ENCODE results near the gene CYP3A7.
"Not testable (repeated sequence)": the region's sequence is repeated elsewhere in the genome, so short reads cannot be mapped to it uniquely, and the experiment has no call there.

The CYP3A7 gene

DNA sequence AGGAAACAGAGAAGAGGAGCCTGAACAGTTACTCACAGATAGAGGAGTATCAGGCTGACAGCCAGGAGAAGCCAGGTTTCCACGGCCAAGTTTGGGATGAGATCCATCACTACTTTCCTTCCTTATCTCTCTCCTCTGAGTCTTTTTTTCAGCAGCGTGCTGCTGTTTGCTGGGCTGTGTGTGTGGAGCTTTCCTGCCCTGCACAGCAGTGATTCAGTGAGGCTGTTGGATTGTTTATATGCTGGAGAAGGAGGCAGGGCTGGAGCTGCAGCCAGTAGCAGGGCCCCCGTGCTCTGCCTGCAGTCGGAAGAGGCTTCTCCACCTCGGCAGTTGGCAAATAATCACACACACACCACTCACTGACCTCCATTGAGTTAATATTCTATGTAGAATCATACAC is at the start of gene CYP3A7:
CYP3A7 (minus strand) TSS at position 210 of the 400 bp plus-strand sequence; CDS start at position 107, 103 bp downstream.
- no peak for DNase-seq

DNA sequence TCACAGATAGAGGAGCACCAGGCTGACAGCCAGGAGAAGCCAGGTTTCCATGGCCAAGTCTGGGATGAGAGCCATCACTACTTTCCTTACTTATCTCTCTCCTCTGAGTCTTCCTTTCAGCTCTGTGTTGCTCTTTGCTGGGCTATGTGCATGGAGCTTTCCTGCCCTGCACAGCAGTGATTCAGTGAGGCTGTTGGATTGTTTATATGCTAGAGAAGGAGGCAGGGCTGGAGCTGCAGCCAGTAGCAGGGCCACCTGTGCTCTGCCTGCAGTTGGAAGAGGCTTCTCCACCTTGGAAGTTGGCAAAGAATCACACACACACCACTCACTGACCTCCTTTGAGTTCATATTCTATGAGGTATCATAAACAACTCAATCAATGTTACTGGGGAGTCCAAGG is 49.0 kb upstream of the CYP3A7 start, which contains the start of gene CYP3A4:
CYP3A4 (minus strand) TSS at position 178 of the 400 bp plus-strand sequence; CDS start at position 75, 103 bp downstream.
- no peak for DNase-seq

DNA sequence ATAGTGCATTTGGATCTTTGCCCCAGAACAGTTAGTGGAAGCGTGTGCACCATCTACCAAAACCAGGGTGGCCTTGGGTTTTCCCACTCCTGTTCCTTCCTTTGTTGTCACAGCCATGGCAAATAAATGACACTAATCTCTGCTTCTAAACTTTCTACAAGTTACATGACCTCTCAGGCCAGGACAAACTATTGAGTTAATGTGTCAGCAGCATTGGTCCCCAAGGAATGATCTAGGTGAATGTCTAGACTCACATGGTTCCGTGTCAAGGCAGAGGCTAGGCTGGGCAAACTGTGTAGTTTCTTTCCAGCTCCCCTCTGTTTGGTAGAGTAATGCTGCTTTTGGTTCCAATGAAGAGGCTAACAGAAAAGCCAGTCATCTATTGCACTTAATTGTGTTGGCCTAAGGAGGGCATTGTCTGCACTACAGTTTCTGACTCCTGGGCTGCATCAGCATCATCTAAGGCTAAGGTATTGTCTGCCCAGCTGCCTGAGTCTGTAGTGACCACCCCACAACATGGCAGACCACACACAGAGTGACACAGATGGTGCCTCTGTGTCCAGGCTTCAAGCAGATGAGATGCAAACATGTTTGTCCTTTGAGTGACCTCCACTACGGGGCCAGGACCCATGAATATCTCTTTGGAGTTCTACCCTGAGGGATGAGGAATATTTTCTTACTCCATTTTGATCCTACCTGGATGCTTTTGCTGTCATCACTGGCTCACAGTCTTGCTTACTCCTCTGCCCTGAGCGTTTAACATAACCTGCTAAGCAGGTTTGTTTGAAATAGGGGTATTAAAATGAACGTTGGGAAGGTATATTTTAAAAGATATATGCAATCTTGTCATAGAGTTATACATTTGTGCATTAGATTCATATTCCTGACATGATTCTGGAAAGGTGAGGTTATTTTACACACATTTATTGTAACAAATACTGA is 47.3 kb upstream of the CYP3A7 start:
- no peak for DNase-seq

DNA sequence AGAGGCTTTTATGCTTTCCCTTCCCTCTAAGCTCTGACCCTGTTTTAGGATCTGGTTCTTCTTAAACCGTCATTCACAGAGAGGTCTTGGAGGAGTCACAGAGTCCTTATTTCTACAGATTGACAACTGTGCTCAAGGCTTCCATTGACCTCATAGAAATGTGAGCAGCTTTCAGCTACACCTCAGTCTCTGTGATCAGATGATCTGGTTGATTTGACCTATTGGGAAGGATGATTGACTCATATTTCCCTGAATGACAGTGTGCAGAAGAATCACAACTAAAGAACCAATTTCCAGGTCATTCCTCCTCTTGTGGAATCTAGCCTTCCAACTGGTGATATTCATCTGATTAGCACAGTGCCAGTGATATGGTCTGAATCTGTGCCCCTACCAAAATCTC is 45.6 kb upstream of the CYP3A7 start:
- no peak for DNase-seq

DNA sequence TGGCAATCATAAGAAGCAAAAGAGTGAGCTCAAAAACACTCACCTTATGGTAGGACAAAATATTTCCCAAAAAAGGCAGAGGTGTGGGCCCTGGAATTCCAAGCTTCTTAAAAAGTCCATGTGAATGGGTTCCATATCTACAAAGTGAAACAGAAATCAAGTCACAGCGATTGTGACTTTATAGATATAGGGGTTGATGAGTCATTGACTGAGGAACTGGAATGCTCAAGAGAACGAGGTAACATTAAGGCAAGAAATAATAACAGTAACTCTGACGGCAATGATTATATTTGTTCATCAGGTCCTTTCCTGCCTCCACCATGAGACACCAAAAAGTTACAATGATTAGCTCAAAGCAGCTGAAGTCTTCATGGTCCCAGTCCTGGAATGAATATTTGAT is 45.0 kb upstream of the CYP3A7 start:
- DNase-seq: no peak

DNA sequence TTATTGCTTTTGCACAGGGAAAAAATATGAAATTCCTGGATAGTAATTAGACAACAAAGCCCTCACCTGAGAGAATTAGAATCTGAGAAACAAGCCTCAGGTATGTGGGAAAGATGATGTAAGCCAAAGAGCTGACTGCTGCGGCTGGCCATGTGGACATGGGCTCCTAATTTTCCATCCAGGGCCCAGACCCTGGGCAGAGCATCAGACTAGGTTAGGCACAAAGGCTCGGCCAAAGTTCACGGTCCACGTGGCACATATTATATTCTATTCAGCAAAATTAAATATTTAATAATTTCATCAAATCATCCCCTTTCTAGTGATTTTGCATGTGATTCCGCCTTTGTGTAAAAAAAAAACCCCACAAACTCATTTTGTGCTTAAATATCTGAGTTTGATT is 43.9 kb upstream of the CYP3A7 start:
- DNase-seq: no peak

DNA sequence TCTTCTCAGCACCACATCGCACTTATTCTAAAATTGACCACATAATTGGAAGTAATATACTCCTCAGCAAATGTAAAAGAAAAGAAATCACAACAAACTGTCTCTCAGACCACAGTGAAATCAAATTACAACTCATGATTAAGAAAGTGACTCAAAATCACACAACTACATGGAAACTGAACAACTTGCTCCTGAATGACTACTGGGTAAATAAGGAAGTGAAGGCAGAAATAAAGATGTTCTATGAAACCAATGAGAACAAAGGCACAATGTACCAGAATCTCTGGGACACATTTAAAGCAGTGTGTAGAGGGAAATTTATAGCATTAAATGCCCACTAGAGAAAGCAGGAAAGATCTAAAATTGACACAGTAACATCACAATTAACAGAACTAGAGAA is 38.4 kb upstream of the CYP3A7 start:
- not testable (repeated sequence) for DNase-seq

DNA sequence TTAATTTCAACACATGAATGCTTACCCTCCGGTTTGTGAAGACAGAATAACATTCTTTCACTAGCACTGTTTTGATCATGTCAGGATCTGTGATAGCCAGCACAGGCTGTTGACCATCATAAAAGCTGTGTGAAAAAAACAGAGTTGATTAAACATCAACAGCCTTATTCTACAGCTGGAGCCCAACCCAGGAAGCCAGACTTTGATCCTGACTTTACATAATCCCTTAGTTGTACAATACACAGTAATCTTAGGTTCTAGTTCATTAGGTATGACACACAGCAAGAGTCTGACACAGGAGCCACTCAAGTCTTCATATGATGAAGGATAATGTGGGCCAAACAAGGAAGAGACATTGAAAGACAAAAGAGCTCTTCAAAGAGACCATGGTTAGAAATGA is 37.6 kb upstream of the CYP3A7 start:
- no peak for DNase-seq

DNA sequence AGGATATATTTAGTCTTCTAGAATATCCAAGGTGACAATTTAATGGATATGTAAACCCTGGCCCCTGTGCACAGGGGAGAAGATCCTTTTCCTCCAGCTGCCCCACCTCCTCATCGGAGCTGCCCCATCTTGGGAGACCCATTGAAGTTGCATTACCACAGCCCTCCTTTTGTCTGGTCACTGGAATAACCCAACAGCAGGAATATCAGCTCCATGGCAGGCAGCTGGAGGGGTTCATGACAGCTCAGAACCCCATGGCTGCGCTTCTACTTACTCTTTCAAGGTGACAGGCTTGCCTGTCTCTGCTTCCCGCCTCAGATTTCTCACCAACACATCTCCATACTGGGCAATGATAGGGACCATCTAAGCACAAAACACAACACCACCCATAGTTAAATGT is 34.5 kb upstream of the CYP3A7 start:
- DNase-seq: not testable (repeated sequence)

DNA sequence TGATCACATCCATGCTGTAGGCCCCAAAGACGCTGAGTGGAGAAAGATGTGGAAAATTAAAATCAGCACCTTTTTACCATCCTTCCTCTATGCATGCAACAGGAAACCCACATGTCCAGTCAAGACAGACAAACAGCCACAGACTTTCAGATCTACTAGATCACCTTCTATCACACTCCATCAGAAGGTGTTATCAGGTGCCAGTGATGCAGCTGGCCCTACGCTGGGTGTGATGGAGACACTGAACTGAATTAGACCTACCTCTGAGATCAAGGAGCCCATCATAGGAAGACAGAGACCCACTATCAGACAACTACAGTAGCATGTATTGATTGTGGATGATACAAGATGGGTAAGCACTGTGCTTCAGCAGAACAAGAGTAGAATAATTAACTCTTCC is 33.5 kb upstream of the CYP3A7 start:
- no peak for DNase-seq

DNA sequence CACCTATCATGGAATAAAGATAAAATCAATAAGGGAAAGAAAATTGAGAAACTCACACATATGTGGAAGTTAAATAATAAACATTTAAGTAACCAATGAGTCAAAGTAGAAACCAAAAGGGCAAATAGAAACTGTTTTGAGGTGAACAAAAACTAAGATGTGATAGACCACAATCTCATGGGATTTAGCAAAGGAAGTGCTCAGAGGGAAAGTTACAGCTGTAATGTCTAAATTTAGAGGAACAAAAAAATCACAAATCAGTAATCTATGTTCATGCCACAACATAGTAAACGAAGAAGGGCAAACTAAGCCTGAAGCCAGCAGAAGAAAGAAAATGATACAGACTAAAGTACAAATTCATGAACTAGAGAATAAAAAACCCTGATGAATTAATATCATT is 32.7 kb upstream of the CYP3A7 start:
- no peak for DNase-seq

DNA sequence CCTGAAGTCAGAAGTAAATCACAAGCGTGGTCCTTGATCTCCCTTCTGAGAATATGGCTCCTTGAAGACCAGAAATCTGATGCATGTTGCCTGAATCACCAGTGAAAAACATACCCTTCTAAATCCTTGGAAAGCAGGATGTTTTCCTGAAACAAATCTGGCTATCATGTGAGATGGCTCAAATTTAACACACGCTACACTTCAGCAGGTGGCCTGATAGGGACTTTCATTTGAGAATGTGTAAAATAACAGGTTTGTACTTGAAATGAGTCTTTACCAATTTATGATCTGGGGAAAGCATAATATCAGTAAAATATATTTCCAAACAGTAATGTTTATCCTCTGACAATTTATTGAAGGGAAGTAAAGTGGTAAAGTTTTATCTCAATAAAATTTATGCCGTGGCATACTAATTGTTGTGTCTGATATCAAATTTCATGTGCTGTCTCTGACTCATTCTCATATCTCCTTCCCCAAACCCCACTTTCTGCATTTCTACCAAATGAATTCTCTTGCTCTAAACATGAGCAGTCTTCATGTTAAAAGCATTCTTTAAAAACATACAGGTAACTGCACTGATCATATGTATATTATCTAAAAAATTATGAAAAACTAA is 31.6 kb upstream of the CYP3A7 start:
- DNase-seq: no peak

DNA sequence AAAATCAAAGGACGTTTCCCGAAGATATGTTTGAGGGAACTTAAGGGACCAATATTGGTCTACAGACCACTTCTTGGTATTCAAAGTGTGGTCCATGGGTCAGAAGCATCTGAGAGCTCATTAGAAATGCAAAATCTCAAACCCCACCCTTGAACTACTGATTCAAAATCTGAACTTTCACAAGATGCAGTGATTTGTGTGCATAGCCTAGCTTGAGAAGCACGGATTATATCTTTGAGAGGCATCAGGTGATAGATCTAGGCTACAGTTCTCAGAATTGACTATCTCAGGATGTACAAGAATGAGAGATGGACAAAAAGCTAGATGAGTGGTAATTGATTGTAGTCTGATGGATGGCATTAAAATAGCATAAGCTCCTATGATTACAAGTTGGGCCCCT is 29.5 kb upstream of the CYP3A7 start:
- no peak for DNase-seq

DNA sequence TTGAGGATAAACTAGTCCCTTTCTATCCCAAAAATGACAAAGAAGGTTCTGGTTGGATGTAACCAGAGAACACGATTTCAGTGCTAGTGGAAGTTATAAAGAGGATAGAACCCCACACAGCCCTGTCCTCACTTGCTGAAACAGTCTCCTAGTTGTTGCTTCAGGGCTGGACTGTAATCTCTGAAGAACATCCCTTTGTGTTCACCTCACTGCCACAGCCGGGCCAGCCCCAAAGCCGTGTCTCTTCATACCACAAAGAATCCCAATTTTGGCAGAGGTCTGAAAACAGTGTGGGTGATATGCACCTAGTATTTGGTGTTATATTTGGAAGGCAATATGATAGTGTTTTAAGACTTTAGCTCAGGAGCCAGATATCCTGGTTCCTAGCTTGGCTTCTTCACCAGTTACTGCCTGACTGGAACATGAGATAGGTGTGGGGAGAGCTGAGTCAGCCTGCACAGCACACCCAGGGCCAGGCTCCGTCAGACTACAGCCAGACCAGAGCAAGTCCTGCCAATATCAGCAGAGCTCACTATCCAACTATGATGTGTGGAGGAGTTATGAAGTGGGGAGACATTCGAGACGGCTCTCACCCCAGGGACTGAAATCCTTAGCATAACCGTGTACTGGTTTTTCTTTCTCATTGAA is 27.8 kb upstream of the CYP3A7 start:
- DNase-seq: no peak

DNA sequence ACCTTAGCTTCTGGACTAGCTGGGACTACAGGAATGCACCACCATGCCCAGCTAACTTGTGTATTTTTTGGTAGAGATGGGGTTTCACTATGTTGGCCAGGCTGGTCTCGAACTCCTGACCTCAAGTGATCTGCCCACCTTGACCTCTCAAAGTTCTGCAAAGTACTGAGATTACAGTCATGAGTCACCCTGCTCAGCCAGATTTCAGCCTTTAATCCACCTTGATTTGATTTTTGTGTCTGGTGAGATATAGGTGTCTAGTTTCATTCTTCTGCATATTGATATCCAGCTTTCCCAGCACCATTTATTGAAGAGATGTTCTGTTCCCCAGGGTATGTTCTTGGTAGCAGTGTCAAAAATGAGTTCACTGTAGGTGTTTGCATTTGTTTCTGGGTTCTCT is 20.1 kb upstream of the CYP3A7 start:
- no peak for DNase-seq

DNA sequence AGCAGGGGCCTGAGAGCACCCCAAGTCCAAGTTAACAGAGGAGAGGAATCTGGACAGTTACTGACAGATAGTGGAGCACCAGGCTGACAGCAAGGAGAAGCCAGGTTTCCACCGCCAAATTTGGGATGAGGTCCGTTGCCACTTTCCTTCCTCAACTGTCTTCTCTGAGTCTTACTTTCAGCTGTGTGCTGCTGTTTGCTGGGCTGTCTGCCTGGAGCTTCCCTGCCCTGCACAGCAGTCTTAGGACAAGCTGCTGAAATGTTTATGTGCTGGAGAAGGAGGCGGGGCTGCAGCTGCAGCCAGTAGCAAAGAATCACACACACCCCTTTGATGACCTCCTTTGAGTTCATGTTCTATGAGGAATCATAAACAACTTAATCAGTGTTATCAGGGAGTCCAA is 17.4 kb upstream of the CYP3A7 start:
- no peak for DNase-seq

DNA sequence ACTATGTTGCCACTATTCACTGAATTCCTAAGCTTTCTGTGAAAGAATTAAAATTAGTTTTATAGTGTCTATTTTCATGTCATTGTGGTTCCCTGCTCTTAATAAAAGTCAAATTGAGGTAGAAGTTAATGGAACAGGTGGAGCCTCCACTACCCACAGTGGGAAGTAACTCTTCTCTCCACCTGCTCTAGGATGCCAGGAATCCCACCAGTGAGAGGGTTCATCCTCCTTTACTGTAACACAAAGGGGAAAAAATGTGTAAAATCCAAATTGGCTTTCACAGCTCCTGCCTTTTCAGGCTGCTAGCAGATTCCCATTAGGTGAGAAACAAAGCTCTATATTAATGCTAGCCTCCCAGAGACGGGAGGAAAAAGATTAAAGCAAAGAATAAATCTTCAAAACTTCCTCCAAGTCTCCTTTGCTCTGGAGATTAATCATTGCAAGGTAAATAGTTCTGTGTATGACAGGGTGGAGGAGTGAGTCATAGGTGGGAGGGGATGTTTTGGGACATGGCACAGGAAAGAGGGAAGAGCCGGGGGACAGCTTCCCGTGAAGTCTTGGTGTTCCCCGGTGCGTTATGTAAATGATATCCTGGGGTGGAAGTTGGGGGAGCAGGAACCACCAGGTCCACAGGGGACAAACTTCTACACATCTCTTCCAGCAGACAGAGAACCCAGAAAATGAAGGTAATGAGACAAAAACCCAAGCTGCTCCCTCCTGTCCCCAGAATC is 16.5 kb upstream of the CYP3A7 start:
- not testable (repeated sequence) for DNase-seq

DNA sequence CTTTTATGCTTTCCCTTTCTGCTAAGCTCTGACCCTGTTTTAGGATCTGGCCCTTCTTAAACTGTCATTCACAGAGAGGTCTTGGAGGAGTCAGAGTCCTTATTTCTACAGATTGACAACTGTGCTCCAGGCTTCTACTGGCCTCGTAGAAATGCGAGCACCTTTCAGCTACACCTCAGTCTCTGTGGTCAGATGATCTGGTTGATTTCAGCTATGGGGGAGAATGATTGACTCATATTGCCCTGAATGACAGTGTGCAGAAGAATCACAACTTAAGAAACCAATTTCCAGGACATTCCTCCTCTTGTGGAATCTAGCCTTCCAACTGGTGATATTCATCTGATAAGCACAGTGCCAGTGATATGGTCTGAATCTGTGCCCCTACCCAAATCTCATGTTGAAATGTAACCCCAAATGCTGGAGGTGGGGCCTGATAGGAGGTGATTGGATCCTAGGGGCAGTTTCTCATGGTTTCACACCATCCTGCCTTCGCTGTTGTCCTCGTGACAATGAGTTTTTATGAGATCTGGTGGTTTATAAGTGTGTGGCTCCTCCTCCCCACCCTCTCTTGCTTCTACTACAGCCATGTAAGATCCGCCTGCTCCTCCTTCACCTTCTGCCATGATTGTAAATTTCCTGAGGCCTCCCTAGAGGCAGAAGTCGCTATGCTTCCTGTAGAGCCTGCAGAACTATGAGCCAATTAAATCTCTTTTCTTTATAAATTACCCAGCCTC is 14.0 kb upstream of the CYP3A7 start:
- no peak for DNase-seq

DNA sequence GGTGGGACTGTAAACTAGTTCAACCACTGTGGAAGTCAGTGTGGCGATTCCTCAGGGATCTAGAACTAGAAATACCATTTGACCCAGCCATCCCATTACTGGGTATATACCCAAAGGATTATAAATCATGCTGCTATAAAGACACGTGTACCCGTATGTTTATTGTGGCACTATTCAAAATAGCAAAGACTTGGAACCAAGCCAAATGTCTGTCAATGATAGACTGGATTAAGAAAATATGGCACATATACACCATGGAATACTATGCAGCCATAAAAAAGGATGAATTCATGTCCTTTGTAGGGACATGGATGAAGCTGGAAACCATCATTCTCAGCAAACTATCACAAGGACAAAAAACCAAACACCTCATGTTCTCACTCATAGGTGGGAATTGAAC is 11.9 kb upstream of the CYP3A7 start:
- not testable (repeated sequence) for DNase-seq

DNA sequence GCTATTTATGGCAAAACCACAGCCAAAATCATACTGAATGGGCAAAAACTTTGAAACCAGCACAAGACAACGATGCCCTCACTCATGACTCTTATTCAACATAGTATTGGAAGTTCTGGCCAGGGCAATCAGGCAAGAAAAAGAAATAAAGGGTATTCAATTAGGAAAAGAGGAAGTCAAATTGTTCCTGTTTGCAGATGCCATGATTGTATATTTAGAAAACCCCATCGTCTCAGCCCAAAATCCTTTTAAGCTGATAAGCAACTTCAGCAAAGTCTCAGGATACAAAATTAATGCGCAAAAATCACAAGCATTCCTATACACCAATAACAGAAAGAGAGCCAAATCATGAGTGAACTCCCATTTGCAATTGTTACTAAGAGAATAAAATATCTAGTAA is 10.4 kb upstream of the CYP3A7 start:
- DNase-seq: not testable (repeated sequence)

DNA sequence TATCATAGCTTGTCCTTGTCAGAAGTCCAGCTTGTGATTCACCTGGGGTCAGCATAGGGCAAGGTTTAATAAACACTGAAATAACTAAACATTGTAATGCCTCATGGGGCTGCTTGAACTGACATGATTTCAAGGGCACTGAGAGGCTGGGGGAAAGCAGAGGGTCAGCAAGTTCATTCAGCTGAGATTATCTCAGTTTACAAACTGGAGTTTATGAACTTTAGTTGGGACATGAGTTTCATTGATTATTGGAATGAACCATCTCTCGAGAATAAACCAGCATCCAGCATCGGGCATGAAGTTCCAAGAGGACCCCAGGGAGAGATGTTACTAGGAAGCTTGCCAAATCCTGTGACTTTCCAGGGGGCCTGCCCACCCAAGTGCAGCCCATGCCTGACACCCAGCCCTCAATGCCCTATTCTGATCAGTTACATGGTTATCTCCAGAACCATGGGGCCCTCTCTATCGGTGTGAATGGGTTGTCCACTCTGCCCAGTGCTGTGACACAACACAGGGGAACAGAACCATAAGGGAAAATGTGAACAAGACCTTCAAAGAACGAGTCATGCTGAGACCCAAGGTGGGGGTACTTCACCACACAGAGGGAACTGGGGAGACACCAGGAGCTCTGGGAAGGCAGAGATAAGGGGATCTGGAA is 7.9 kb upstream of the CYP3A7 start:
- DNase-seq: no peak

DNA sequence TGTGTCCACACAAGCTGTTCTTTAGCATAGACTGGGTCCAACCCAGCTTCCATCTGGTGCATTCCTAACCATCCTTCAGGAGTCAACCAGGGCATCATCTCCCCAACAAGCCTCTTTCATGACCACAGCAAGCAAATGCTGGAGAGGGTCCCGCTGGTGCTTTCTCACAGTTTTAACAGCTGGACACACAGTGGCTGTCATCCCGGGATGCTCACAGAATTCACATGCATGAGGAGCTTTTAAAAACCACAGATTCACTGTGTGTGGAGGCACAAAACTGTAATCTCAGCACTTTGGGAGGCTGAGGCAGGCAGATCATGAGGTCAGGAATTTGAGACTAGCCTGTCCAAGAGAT is 6.4 kb upstream of the CYP3A7 start:
- no peak for DNase-seq
